DOHH2 (cell line): ENCODE results near the gene LRRC61.

Experiments used
- H3F3A ChIP-seq: fragments of 200-600 bp; sonication (generic), shearing (Covaris generic); 2 replicates; pipeline ENCODE4 v1.6.0; 2016; ENCODE audit warnings: antibody characterized with exemption, mild to moderate bottlenecking; ENCODE audit not compliant: control insufficient read depth, insufficient read depth
- H3K27ac ChIP-seq: fragments of 200-600 bp; sonication (generic); 2 replicates; pipeline ENCODE4 v1.5.1; 2014; ENCODE audit warnings: low read depth, mild to moderate bottlenecking, low read length, moderate library complexity
- H3K27me3 ChIP-seq: fragments of 200-600 bp; sonication (generic); 2 replicates; pipeline ENCODE4 v1.6.1; 2014; ENCODE audit warnings: mild to moderate bottlenecking, low read length, mixed read lengths; ENCODE audit not compliant: control insufficient read depth
- H3K36me3 ChIP-seq: fragments of 200-600 bp; sonication (generic); 2 replicates; pipeline ENCODE4 v1.6.1; 2014; ENCODE audit warnings: mild to moderate bottlenecking, low read length, moderate library complexity, mixed read lengths; ENCODE audit not compliant: control insufficient read depth
- H3K4me1 ChIP-seq: fragments of 200-600 bp; sonication (generic); 2 replicates; pipeline ENCODE4 v1.6.1; 2014; ENCODE audit warnings: mild to moderate bottlenecking, low read length, mixed read lengths; ENCODE audit not compliant: control insufficient read depth
- H3K4me2 ChIP-seq: fragments of 200-600 bp; sonication (generic); 2 replicates; pipeline ENCODE4 v1.6.0; 2014; ENCODE audit warnings: mild to moderate bottlenecking, low read length, moderate library complexity
- H3K4me3 ChIP-seq: fragments of 200-600 bp; sonication (generic); 2 replicates; pipeline ENCODE4 v1.5.1; 2014; ENCODE audit warnings: mild to moderate bottlenecking, low read length, mixed read lengths
- H3K79me2 ChIP-seq: fragments of 200-600 bp; sonication (generic); 2 replicates; pipeline ENCODE4 v1.6.1; 2014; ENCODE audit warnings: mild to moderate bottlenecking, low read length, mixed read lengths; ENCODE audit not compliant: control insufficient read depth
- H3K9me2 ChIP-seq: fragments of 200-600 bp; sonication (generic); replicated peaks from 2 replicates; pipeline ENCODE4 v1.6.1; 2014; ENCODE audit warnings: mild to moderate bottlenecking, low read length, mixed read lengths; ENCODE audit not compliant: control insufficient read depth
- H3K9me3 ChIP-seq: fragments of 200-600 bp; sonication (generic); 2 replicates; pipeline ENCODE4 v1.6.1; 2014; ENCODE audit warnings: antibody characterized with exemption, low read length, mixed read lengths; ENCODE audit not compliant: control insufficient read depth, insufficient read depth
- H4K20me1 ChIP-seq: fragments of 200-600 bp; sonication (generic); 2 replicates; pipeline ENCODE4 v1.6.0; 2014; ENCODE audit warnings: low read depth, mild to moderate bottlenecking, antibody characterized with exemption, low read length, moderate library complexity; ENCODE audit not compliant: control insufficient read depth, insufficient read depth
- EZH2phosphoT487 ChIP-seq: fragments of 200-600 bp; sonication (generic); IDR thresholded peaks from 2 replicates; pipeline ENCODE4 v1.6.1; 2017; ENCODE audit warnings: borderline replicate concordance, mild to moderate bottlenecking, antibody characterized with exemption, low read length, moderate library complexity, mixed read lengths
- TF ChIP-seq, protein P1 (sequence below): fragments of 200-600 bp; sonication (generic); IDR thresholded peaks from one replicate; pipeline ENCODE4 v1.5.1; 2014; ENCODE audit warnings: antibody characterized with exemption, mild to moderate bottlenecking, low read depth, low read length; ENCODE audit not compliant: poor library complexity, severe bottlenecking

LRRC61 gene

DNA sequence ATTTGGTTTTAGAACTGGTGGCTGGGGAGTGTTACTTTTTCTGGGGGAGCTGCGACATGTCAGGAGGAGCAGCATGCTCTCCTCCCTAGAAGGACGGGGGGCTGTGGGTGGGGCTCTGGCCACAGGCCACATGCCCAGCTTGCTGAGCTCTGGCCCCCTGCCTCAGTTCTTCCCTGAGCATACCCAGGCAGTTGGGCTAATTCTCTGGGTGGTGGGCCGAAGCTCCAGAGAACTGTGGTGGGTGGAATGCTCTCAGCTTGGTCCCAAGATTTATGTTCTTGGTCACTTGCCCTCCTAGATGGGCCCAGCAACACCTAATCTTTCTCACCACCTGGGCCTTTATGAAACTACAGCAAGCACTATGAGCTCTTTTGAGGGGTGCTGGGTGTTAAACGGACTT lies 50.9 kb downstream of the LRRC61 start:
- Histone ChIP-seq H3K27me3 (no peaks in the 10 kb centered on the region), H3K4me1 (peaks cover 68% of the 10 kb centered on the region), H3K4me3 (no peak overlapping the region), H3K9me2 (no peaks in the 10 kb centered on the region), H4K20me1 (peaks cover 12% of the 10 kb centered on the region), H3K36me3 (peaks cover 61% of the 10 kb centered on the region), H3K4me2 (no peak overlapping the region), H3K79me2 (peaks cover 57% of the 10 kb centered on the region), H3K27ac (no peak overlapping the region), H3K9me3 (no peaks in the 10 kb centered on the region), H3F3A (peaks cover 31% of the 10 kb centered on the region)
- TF ChIP-seq, protein P1, sequence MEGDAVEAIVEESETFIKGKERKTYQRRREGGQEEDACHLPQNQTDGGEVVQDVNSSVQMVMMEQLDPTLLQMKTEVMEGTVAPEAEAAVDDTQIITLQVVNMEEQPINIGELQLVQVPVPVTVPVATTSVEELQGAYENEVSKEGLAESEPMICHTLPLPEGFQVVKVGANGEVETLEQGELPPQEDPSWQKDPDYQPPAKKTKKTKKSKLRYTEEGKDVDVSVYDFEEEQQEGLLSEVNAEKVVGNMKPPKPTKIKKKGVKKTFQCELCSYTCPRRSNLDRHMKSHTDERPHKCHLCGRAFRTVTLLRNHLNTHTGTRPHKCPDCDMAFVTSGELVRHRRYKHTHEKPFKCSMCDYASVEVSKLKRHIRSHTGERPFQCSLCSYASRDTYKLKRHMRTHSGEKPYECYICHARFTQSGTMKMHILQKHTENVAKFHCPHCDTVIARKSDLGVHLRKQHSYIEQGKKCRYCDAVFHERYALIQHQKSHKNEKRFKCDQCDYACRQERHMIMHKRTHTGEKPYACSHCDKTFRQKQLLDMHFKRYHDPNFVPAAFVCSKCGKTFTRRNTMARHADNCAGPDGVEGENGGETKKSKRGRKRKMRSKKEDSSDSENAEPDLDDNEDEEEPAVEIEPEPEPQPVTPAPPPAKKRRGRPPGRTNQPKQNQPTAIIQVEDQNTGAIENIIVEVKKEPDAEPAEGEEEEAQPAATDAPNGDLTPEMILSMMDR: no peak
- no peak for TF ChIP-seq EZH2phosphoT487

DNA sequence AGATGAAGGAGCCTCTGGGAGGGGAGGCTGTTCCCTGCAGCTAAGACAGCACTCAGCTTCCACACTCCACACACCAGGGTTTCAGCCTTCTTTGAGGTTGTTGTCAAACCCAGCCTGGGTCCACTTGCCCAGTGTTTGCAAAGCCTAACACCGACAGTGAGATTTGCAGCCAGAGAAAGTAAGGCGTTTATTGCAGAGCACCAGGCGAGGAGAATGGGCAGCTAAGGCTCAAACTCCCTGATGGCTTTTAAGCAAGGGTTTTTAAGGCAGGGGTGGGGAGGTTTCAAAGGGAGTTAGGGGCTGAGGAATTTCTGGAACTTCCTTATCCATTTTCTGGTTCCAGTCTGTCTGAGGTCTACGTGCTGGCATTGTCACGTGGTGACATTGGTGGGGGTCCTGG lies 51.3 kb downstream of the LRRC61 start:
- no peaks in the 10 kb centered on the region for H3K9me2 ChIP-seq
- peaks cover 31% of the 10 kb centered on the region for H3F3A ChIP-seq
- no peaks in the 10 kb centered on the region for H3K27me3 ChIP-seq
- peaks cover 55% of the 10 kb centered on the region for H3K79me2 ChIP-seq
- no peak for TF ChIP-seq EZH2phosphoT487
- TF ChIP-seq, protein P1: no peak
- H3K9me3 ChIP-seq: no peaks in the 10 kb centered on the region
- peaks cover 67% of the 10 kb centered on the region for H3K4me1 ChIP-seq
- peaks cover 12% of the 10 kb centered on the region for H4K20me1 ChIP-seq
- peaks cover 56% of the 10 kb centered on the region for H3K36me3 ChIP-seq
- H3K4me3 ChIP-seq: no peak overlapping the region
- H3K27ac ChIP-seq: no peak overlapping the region
- no peak overlapping the region for H3K4me2 ChIP-seq

DNA sequence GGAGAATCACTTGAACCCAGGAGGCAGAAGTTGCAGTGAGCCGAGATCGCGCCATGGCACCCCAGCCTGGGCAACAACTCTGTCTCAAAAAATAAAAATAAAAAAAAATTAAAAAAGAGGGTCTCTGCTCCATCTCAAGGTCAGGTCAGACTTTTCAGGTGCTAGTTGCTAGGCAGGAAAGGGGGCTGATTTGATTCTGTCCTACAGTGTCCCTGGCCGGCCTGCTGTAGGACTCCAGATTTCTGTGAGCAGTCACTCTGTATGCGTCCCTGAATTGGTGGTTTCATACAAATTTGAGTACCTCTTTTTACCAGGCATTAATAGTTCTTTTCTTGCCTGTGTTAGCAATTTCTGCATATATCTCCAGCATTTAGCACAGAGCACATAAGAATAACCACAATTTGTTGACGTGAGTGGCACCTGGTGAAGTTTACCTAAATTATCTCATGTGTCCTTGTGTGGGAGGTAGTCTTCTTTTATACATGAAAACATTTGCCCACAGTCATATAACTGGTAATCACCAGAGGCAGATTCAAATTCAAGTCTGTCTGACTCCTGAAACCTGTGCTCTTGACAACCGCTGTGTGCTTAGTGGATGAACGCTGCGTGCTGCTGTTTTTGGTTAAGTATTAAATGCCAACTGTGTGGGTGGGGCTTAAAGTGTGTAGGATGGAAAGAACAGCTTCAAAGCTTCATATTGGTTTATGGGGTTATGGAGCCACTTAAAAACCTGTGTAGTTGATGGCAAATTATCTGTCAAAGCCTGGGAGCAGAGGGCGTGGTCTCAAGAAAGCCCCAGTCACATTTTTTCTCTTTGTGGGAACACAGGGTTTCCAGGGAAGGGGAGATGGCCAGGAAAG lies 52.7 kb downstream of the LRRC61 start:
- no peak overlapping the region for H3K4me3 ChIP-seq
- H3K79me2 ChIP-seq: peaks cover 55% of the 10 kb centered on the region
- TF ChIP-seq EZH2phosphoT487: no peak
- TF ChIP-seq, protein P1: no peak
- H3K4me2 ChIP-seq: peak overlapping the region; percentile 7; the same call in 1 of the 2 replicates
- no peaks in the 10 kb centered on the region for H3K27me3 ChIP-seq
- no peaks in the 10 kb centered on the region for H3K9me3 ChIP-seq
- H3K4me1 ChIP-seq: peaks cover 65% of the 10 kb centered on the region
- H3K9me2 ChIP-seq: no peaks in the 10 kb centered on the region
- H3K27ac ChIP-seq: peak overlapping the region; percentile 81
- peaks cover 39% of the 10 kb centered on the region for H3F3A ChIP-seq
- peaks cover 42% of the 10 kb centered on the region for H3K36me3 ChIP-seq
- H4K20me1 ChIP-seq: peaks cover 8% of the 10 kb centered on the region
